DMS153 treated with DMSO at 0.1 percent for 48 hours (cell line): ENCODE results near the gene SEMA4G.

ENCODE experiments used
- DNase-seq: peaks from one replicate; lab custom pipeline; 2025; ENCODE audit not compliant: unreplicated experiment; lab: John Stamatoyannopoulos, UW

Gene SEMA4G

GRCh38 chr10:100969187-100970075, at the start of gene SEMA4G:
Gene SEMA4G, plus strand, starts transcription at chr10:100969504. Its CDS starts 3,409 bp downstream, at chr10:100972913.
- DNase-seq: peak; percentile 17

GRCh38 chr10:100923580-100923979, 45.7 kb upstream of the SEMA4G start:
- no peak for DNase-seq

- no peak for DNase-seq
Measured at GRCh38 chr10:100927266-100927665, 42.0 kb upstream of the SEMA4G start.

- no peak for DNase-seq
Measured at GRCh38 chr10:100928039-100928438, 41.3 kb upstream of the SEMA4G start.

GRCh38 chr10:100930368-100930767, 38.9 kb upstream of the SEMA4G start:
- no peak for DNase-seq

- no peak for DNase-seq
Measured at GRCh38 chr10:100934084-100934659, 35.1 kb upstream of the SEMA4G start.

GRCh38 chr10:100939763-100940344, 29.4 kb upstream of the SEMA4G start:
- no peak for DNase-seq

- no peak for DNase-seq
Measured at GRCh38 chr10:100942229-100942628, 27.1 kb upstream of the SEMA4G start.

- no peak for DNase-seq
Measured at GRCh38 chr10:100943508-100943907, 25.8 kb upstream of the SEMA4G start.

- no peak for DNase-seq
Measured at GRCh38 chr10:100945754-100946153, 23.6 kb upstream of the SEMA4G start.

- no peak for DNase-seq
Measured at GRCh38 chr10:100948916-100949315, 20.4 kb upstream of the SEMA4G start.

- no peak for DNase-seq
Measured at GRCh38 chr10:100960251-100960650, 9.1 kb upstream of the SEMA4G start.

- no peak for DNase-seq
Measured at GRCh38 chr10:100962351-100963080, 6.8 kb upstream of the SEMA4G start.

GRCh38 chr10:100963826-100964225, 5.5 kb upstream of the SEMA4G start:
- DNase-seq: no peak

GRCh38 chr10:100965820-100966219, 3.5 kb upstream of the SEMA4G start:
- no peak for DNase-seq

GRCh38 chr10:100966887-100967286, 2.4 kb upstream of the SEMA4G start:
- DNase-seq: no peak

GRCh38 chr10:100967332-100967731, 2.0 kb upstream of the SEMA4G start:
- DNase-seq: no peak

GRCh38 chr10:100968062-100968736, 1.1 kb upstream of the SEMA4G start:
- DNase-seq: no peak

GRCh38 chr10:100968863-100969186, 479 bp upstream of the SEMA4G start:
- no peak for DNase-seq

- peak; percentile 29 for DNase-seq
Measured at GRCh38 chr10:100970076-100970913, 991 bp downstream of the SEMA4G start.
